Spleen (tissue), 11 donors: ENCODE results near the gene PHTF2. TPM values are rescaled to one million over a fixed set of nuclear protein-coding genes. Genes with fewer than 3 reads are reported as not detected.

ENCODE experiments used
- DNase-seq: peaks from one replicate; pipeline ENCODE4 v3.0.0-alpha.2; 2020
- H3K27ac ChIP-seq, 8 donors: fragments of 200-600 bp; sonication (generic) in 7 of 8; 1 replicate in 4 of 8; 2 replicates in 4 of 8; pipeline versions ENCODE4 v1.5.0 to v1.8.0; 2016 to 2021; ENCODE audit warnings: inconsistent platforms in 4 of 8, mild to moderate bottlenecking in 4 of 8, moderate library complexity in 1 of 8
- H3K27me3 ChIP-seq, 7 donors: fragments of 200-600 bp; sonication (generic) in 6 of 7; replicated peaks in 1 of 7; 1 replicate in 4 of 7; 2 replicates in 3 of 7; pipeline versions ENCODE4 v1.5.0 to v1.8.0; 2016 to 2021; ENCODE audit warnings: inconsistent platforms in 3 of 7, mild to moderate bottlenecking in 1 of 7
- H3K36me3 ChIP-seq, 6 donors: fragments of 200-600 bp; sonication (generic) in 5 of 6; 1 replicate in 4 of 6; 2 replicates in 2 of 6; pipeline versions ENCODE4 v1.5.0 to v1.8.0; 2016 to 2021; ENCODE audit warnings: inconsistent platforms in 2 of 6
- H3K4me1 ChIP-seq, 6 donors: fragments of 200-600 bp; sonication (generic) in 5 of 6; 1 replicate in 3 of 6; 2 replicates in 3 of 6; pipeline versions ENCODE4 v1.5.0 to v1.8.0; 2016 to 2021; ENCODE audit warnings: inconsistent platforms in 3 of 6
- H3K4me3 ChIP-seq, 8 donors: fragments of 200-600 bp; sonication (generic) in 7 of 8; 1 replicate in 4 of 8; 2 replicates in 4 of 8; pipeline versions ENCODE4 v1.5.0 to v1.8.0; 2016 to 2021; ENCODE audit warnings: inconsistent platforms in 4 of 8, mild to moderate bottlenecking in 4 of 8, moderate library complexity in 2 of 8
- H3K9me3 ChIP-seq, 8 donors: fragments of 200-600 bp; sonication (generic) in 7 of 8; 1 replicate in 4 of 8; 2 replicates in 4 of 8; pipeline versions ENCODE4 v1.5.0 to v1.8.0; 2016 to 2021; ENCODE audit warnings: inconsistent platforms in 4 of 8
- POLR2A ChIP-seq, 3 donors: fragments of 450-650 bp; IDR thresholded peaks; one replicate each; pipeline ENCODE4 v1.5.1; 2017; ENCODE audit warnings: antibody characterized with exemption in 3 of 3, mild to moderate bottlenecking in 1 of 3
- POLR2AphosphoS5 ChIP-seq, 3 donors: sonication (generic); formaldehyde crosslinking; IDR thresholded peaks; one replicate each; pipeline ENCODE4 v1.5.1; 2017; ENCODE audit warnings: antibody characterized with exemption in 3 of 3
- WGBS, 5 donors: extraction: QIAGEN DNeasy Blood & Tissue Kit in 3 of 5; methylation state at CpG; one replicate each; pipeline versions ENCODE4 v1.1.5 to v1.1.7; 2013 to 2018; 5-methylcytosine and 5-hydroxymethylcytosine counted together
- intact Hi-C: fragments of 100-400 bp; cut with DNase I; formaldehyde crosslinking; loops from one replicate; pipeline ENCODE4 v1.15.0; 2023; ENCODE audit warnings: low total_unique reads
- polyA plus RNA-seq, 3 donors: library from polyadenylated mRNA; stranded (reverse); fragments of 200-250 nt; gene quantifications; one replicate each; pipeline ENCODE4 v1.2.1, GENCODE V29; 2013
- total RNA-seq, 7 donors: library from RNA; depleted of rRNA in 3 of 7; stranded (reverse); fragments of >200 nt in 3 of 7; fragmentation: NEBNext Ultra II Directional in 4 of 7; extraction: Animal tissue kit (Norgen Biotek cat#: 25700) in 4 of 7; gene quantifications; one replicate each; pipeline versions ENCODE4 v1.1.0 to v1.2.1, GENCODE V29; 2016 to 2021
- TF ChIP-seq, protein P1 (sequence below), 11 experiments: fragments of 200-600 bp in 7 of 11; fragments of 450-650 bp in 4 of 11; sonication (generic) in 4 of 11; IDR thresholded peaks in 8 of 11; conservative IDR thresholded peaks in 3 of 11; 1 replicate in 7 of 11; 2 replicates in 4 of 11; pipeline versions ENCODE4 v1.4.0 to v1.8.0; 2016 to 2021; ENCODE audit warnings: antibody characterized with exemption in 11 of 11, inconsistent platforms in 4 of 11, mild to moderate bottlenecking in 1 of 11
- donor health status: healthy with polysubstance abuse.
- donor health status: DM: no; HTN: no; CAD: no; lungs with moderate emphysema.
- donor health status: DM: no; HTN: no; CAD: no.
- donor health status: Bipolar disorder and iron deficiency.
- donor health status: healthy.
- donor health status: DM: no; HTN: no; CAD: no.
- donor health status: DM: yes; HTN: yes; CAD: no.

PHTF2 gene
- total and polyA plus RNA-seq, 10 donors = 13.3 to 47.7 (median 34.7) TPM

DNA sequence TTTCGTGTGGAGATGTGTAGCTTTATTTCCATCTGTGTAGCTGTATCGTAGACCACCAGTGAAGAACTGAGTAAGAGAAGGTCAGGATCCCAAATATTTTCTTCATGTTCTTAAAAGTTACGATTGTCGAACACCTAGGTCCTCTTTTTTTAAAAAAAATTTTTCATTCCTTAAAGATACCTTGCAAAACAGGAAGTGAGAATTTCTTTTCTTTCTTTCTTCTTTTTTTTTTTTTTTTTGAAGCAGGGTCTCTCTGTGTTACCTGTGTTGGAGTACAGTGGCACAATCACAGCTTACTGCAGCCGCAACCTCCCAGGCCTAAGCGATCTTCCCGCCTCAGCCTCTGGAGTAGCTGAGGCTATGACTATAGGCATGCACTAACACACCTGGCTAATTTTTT, 60.8 kb downstream of the PHTF2 start:
- WGBS, 5 donors = 79 to 85% (median 82%) methylated on average over 7 of the region's 7 CpGs
- TF ChIP-seq POLR2AphosphoS5 (IDR thresholded peaks at IDR 0.05) (no peak), POLR2A (IDR thresholded peaks at IDR 0.05) (no peak)
- TF ChIP-seq, protein P1, sequence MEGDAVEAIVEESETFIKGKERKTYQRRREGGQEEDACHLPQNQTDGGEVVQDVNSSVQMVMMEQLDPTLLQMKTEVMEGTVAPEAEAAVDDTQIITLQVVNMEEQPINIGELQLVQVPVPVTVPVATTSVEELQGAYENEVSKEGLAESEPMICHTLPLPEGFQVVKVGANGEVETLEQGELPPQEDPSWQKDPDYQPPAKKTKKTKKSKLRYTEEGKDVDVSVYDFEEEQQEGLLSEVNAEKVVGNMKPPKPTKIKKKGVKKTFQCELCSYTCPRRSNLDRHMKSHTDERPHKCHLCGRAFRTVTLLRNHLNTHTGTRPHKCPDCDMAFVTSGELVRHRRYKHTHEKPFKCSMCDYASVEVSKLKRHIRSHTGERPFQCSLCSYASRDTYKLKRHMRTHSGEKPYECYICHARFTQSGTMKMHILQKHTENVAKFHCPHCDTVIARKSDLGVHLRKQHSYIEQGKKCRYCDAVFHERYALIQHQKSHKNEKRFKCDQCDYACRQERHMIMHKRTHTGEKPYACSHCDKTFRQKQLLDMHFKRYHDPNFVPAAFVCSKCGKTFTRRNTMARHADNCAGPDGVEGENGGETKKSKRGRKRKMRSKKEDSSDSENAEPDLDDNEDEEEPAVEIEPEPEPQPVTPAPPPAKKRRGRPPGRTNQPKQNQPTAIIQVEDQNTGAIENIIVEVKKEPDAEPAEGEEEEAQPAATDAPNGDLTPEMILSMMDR (IDR thresholded peaks at IDR 0.05 in 8 of 11, conservative IDR thresholded peaks at IDR 0.05 in 3 of 11) = no peak
- no peaks in the 10 kb centered on the region for H3K9me3 ChIP-seq

GRCh38 chr7:77862691-77863090, 64.1 kb downstream of the PHTF2 start:
- Histone ChIP-seq H3K9me3 (no peaks in the 10 kb centered on the region), H3K4me1 (peaks cover 0 to 53% (median 34%) of the 10 kb centered on the region in 6 donors), H3K36me3 (no peaks in the 10 kb centered on the region), H3K27ac (no peak overlapping the region), H3K27me3 (no peaks in the 10 kb centered on the region), H3K4me3 (no peak overlapping the region)
- WGBS, 5 donors = 90 to 97% (median 95%) methylated on average over 1 of the region's 1 CpG
- TF ChIP-seq, protein P1 (IDR thresholded peaks at IDR 0.05 in 8 of 11, conservative IDR thresholded peaks at IDR 0.05 in 3 of 11) = no peak
- no peak for TF ChIP-seq POLR2A (IDR thresholded peaks at IDR 0.05)
- no peak for TF ChIP-seq POLR2AphosphoS5 (IDR thresholded peaks at IDR 0.05)
- DNase-seq = no peak
- intact Hi-C loops = no loop called here

More for the DNA sequence above, 60.8 kb downstream of the PHTF2 start:
- intact Hi-C loops = no loop called here
- Histone ChIP-seq H3K4me3 (no peak overlapping the region), H3K4me1 (peaks cover 0 to 43% (median 26%) of the 10 kb centered on the region in 6 donors), H3K27ac (peak overlapping the region in 2 of 8 donors; percentile 32 to 40), H3K36me3 (peaks cover 0 to 13% (median 7%) of the 10 kb centered on the region in 6 donors), H3K27me3 (no peaks in the 10 kb centered on the region)
- DNase-seq = no peak

- no peaks in the 10 kb centered on the region for H3K9me3 ChIP-seq
- no peak overlapping the region for H3K27ac ChIP-seq
- DNase-seq = no peak
- intact Hi-C loops = no loop called here
- H3K4me3 ChIP-seq = no peak overlapping the region
- H3K27me3 ChIP-seq = no peaks in the 10 kb centered on the region
- no peaks in the 10 kb centered on the region for H3K36me3 ChIP-seq
- peaks cover 0 to 41% (median 23%) of the 10 kb centered on the region in 6 donors for H3K4me1 ChIP-seq
- TF ChIP-seq POLR2AphosphoS5 (IDR thresholded peaks at IDR 0.05) = no peak
- TF ChIP-seq, protein P1 (IDR thresholded peaks at IDR 0.05 in 8 of 11, conservative IDR thresholded peaks at IDR 0.05 in 3 of 11) = no peak
- TF ChIP-seq POLR2A (IDR thresholded peaks at IDR 0.05) = no peak
- 85 to 98% (median 88%) methylated on average over 2 of the region's 2 CpGs for WGBS, 5 donors
Observed at GRCh38 chr7:77863860-77864259, 65.3 kb downstream of the PHTF2 start.

DNA sequence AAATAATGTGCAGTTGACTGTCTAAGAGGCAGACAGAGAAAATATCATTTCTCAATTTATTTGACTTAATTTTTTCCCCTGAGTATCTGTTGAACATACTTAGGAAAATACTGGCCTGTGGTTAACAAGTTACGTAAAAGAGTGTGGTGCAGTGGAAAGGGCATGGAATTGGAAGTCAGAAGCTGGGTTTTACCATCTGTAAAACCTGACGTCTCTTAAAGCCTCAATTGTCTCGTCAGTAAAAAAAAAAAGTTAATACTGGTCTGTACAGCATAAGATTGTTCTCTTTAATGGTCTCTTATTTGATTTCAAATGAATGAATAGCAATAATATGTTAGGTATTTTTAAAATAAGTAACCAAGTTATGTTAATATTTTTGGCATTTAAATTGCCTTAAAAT, 67.8 kb downstream of the PHTF2 start:
- WGBS, 5 donors = 55 to 91% (median 78%) methylated on average over 3 of the region's 3 CpGs
- intact Hi-C loops = no loop called here
- Histone ChIP-seq H3K4me1 (peaks cover 0 to 19% (median 10%) of the 10 kb centered on the region in 6 donors), H3K4me3 (no peak overlapping the region), H3K9me3 (peaks cover 0 to 7% (median 0%) of the 10 kb centered on the region in 8 donors), H3K27me3 (no peaks in the 10 kb centered on the region), H3K27ac (no peak overlapping the region), H3K36me3 (peaks cover 0 to 14% (median 0%) of the 10 kb centered on the region in 6 donors)
- TF ChIP-seq POLR2AphosphoS5 (IDR thresholded peaks at IDR 0.05) (no peak), POLR2A (IDR thresholded peaks at IDR 0.05) (no peak)
- TF ChIP-seq, protein P1 (IDR thresholded peaks at IDR 0.05 in 8 of 11, conservative IDR thresholded peaks at IDR 0.05 in 3 of 11) = no peak
- no peak for DNase-seq
